Inflammatory macrophage treated with lipopolysaccharide for 1 hour (primary cell): ENCODE measurements around the gene SNRNP48.

ENCODE experiments used
- DNase-seq, 2 donors: peaks; one replicate each; pipeline ENCODE4 v3.0.0-alpha.2; 2020 to 2022

SNRNP48 gene

DNA sequence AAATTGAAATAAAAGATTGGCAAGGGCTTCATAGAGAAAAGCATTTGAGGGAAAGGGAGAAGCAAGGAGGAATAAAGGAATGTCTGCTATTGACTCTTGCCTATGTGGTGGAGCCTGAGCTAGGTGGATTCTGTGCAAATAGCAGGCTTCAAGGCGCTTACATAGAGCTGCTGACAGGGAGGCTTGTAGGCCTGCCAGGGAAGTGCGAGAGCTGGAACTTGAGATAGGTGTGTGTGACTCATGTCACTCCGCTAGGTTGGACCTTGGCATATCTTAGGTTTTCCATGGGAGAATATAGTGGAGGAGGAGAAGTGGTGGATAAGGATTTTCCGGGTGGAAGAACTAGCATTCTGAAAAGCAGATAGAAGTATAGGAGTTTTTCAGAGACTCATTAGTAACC lies 14.0 kb downstream of the SNRNP48 start:
- DNase-seq: no peak

DNA sequence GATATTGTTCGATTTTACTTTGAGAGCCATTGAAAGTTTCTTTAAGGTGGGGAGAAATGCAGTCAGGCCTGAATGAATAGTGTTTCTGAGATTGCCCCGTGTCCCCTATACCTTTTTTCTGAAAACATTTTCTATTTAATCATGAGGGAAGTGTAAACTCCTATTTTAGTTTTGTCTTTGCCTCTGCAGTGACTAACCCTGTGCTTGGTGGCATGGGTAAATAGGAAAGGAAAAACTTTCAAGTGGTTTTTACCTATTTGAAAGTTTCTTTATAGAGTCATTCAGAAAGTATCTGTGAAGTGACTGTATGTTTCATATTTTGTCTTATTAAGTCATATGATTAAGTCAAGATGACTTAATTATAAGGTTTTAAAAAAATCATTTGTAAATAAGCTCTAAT lies 14.5 kb downstream of the SNRNP48 start:
- DNase-seq: no peak

DNA sequence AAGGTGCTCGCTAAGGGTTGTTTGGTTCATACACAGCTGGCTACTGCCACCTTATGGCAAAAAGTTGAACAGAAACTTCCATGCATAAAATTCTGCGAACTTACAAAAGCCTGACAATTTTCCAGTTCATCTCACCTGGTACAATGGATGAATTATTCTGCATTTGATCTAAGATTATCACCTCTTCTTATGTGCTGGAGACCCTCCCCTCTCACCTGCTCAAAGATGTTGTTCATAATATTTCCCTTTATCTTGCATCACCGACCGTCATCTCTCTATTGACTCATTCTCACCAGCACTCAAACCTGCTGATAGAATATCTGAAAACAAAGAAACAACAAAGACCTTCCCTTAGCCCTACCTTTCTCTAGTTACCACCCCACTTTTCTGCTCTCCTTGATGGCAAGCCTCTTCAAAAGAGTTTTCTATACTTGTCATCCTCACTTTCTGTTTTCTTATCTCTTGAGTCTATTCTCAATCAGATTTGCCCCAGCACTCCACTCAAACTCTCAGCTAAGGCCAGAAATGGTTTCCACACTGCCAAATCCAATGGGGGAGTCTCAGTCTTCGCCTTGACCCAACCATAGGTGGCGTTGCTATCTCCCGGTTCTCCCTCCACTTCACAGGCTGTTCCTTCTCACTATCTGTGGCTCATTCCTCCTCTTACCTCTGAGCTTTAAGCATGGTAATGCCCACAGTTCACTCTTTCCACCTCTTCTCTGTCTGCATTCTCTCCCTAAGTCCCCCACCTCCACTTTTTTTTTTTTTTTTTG lies 25.8 kb downstream of the SNRNP48 start:
- peak; percentile 42 to 83 for DNase-seq

DNA sequence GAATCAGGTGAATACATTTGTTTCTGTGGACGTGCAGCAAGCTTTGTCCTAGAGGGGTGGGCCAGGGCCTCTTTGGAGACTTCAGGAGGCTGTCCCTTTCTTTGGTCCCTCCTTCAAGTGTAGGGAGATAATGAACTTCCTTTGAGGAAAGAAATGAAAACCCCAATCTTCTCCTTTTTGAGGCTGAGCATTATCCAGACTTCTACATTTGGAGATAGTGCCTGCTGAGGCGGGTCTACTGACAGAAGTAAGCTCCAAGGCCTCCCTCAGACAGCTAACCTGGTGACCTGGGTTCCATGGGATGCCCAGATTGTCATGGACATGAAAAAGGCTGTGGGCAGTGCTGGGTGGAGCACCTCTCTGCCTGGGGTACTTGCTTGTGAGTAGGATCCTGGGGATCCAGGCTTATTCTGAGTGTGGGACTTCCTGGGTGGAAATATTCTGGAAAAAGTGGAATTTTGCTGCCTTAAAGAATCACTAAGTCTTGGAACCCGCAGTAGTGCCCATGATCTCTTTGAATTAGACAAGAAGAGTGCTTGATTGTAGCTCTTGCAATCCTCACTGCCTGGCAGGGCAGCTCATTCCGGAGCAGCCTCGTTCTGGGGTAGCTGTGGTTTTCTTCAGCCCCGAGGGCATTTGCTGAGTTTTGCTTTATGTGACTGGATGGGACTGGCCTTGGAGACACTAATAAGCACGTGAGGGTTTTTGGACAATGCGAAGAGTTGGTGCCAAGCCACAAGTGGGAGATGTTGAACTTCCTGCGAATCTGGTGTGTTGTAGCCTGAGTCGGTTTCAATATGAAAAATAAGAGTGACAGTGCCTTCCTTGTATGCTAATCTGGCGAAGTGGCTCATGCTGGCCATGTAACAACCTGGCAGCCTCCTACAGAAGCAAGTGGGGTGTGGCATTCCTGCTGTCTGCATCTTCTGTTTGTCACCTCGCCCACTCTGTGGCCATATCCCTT lies 28.1 kb downstream of the SNRNP48 start:
- DNase-seq: peak; percentile 81 to 95

DNA sequence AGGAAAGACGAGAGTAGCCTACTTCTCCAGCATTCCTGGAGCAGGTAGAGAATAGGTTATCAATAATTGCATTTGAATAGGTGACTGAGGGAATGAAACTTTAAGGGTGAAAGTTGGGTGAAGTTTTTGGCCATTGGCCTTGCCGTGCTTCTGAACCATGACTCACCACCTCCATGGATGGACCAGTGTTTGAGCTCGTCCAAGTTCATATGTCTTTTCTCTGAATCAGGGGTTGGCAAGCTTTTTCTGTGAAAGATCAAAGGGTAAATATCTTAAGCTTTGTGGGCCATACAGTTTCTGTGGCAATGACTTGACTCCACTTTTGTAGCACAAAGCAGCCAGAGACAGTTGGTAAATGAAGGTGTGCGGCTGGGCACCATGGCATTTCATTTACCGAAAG lies 31.8 kb downstream of the SNRNP48 start:
- no peak for DNase-seq

DNA sequence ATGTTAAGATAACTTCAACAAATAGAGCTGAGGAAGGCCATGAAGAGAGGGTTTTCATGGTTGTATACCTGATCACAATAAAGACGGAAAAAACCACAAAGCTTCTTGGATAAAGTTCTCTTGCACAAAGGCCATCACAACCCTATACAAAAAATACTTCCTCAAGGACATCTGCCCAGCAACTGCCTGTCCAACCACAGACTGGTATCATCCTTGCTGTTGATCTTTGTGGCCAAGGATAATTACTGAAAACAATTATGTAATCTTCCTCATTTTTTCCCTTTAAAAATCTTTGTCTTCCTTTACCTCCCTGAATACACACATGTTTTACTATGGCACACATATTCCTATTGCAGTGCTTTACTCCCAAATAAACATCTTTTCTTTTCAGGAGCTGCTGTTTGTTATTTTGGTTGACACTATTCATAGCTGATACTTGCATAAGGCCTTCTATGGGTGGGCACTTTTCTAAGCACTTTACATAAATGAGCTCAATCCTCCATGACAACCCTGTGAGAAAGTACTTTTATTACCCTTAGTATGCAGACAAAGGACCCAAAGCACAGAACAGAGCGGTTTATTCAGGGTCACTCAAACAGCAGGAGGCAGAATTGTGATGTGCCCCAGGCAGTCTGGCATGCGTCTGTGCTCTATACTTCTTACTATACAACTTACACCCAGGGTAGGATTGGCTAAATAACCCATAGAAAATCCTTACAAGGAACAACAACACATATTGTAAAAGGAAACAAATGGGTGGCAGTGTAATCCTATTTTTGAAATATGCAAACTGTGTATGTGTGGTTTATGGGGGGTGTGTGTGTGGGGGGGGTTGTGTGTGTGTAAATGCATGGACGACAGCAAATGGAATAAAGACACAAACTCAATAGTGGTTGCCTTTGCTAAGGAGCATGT lies 35.1 kb downstream of the SNRNP48 start:
- DNase-seq: peak; percentile 35 to 45

DNA sequence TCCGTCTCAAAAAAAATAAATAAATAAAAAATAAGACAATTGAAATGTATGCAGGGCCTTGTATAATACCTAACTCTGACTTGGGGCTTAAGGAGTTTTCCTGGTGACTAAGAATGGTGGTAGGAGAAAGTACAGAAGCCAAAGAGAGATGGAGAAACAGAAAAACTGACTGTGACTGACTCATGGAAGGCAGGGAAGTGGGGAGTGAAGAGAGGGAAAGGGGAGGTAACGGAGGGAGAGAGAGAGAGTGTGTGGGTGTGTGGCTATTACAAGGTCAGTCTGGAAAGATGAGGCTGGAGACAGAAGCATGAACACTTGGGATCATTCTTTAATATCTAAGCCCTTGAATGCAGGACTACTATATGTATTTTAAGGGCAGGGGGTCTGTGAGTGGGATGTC lies 38.5 kb downstream of the SNRNP48 start:
- DNase-seq: no peak

DNA sequence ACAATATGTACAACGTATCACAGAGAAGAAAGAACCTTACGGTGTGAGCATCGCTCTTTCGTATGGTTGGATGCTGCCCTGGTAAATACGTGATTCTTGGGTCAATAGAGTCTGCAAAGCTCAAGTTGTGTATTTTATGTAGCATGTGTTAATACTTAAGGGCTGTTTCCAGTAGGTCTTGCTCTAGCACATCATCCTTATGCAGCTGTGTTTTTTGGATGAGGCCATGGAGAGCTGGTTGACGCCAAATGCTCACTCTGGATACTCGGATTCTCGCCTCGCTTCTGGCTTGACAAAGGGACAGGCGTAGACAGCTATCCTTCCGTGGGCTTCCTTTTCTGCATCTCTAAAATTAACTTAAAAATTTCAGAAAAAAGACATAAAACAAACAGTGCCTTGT lies 38.9 kb downstream of the SNRNP48 start:
- DNase-seq: no peak

DNA sequence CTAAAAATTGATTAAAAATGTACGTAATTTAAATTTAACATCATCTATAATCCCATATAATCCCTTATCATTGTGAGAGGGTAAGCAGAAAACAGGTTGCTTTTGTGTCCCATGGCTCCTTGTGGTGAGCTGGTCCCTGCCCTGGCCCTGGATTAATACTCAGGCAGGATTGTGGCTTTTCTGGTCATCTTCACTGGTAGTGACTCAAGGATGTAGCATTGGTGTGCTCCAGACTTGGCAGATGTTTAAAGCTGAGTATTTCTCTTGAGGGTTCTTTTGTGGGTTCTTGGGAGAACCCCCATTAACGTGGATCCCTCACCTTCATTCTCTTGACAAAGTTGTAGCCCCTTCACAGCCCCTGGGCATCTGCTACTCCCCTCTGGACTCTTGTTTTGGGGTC lies 39.3 kb downstream of the SNRNP48 start:
- no peak for DNase-seq

DNA sequence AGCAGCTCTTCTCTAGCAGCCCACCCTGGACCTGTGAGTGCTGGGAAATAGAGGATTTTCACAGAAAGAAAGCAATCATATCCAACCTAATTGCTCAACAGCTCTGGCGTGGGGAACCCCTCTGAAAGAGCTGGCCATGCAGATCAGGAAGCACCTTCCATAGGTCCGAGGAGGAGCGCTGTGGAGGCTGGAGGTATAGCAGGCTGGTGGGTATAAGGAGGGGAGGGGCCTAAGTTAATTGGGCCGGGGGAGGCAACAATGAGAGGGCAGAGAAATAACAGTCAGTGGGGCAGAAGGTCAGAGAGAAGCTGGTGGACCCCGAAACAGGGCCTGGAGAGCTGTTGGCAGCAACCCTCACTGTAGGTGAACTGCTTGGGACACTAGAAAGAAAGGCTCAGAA lies 40.8 kb downstream of the SNRNP48 start:
- no peak for DNase-seq

DNA sequence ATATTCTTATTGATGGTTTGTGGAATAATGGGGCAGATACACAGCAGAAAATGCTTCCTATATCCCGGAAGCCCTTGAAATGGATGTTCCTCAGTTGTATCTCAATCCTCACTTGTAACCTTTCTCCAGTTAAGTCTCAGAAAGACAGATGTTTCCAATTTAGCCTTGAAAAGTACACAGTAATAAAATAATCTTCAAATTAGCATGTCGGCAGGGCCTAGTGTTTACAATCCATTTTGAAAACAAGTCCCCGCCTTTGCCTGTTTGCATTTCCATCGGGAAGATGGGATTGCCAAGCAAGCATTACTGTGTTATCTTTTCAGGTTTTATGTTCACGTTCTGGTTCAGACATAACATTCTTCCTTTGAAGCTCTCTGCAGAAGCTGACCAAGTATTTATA lies 41.5 kb downstream of the SNRNP48 start:
- no peak for DNase-seq

DNA sequence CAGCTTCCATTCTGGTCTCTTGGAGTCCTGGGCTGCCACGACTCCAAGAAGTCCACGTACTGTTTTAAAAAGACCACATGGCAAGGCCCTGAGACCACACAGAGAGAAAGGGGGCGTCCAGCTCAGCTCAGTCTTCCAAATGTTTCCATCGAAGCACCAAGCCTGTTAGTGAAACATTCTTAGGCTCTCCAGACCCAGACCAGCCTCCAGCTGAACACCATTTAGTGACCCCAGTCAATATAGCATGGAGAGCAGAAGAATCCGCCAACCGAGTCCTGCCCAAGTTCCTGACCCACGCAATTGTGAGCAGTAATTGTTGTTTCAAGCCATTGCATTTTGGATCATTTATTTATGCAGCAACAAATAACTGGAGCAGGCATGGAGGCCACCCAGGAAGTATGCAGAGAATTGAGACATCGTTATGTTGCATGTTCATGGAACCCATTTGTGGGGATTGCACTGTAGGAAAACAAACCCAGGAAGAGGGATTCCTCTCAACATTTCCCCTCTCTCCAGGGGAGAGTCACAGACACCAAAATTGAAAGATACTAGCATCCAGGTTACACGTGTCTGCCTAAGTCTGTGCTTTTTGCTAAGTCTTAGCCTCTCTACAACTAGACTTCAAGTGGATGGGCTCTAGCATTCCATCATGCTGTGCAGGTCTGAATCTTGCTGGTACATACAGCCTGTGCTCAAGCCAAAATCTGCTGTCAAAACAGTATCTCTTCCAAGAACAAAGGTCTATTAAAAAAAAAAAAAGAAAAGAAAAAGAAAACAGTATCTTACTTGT lies 42.7 kb downstream of the SNRNP48 start:
- no peak for DNase-seq

DNA sequence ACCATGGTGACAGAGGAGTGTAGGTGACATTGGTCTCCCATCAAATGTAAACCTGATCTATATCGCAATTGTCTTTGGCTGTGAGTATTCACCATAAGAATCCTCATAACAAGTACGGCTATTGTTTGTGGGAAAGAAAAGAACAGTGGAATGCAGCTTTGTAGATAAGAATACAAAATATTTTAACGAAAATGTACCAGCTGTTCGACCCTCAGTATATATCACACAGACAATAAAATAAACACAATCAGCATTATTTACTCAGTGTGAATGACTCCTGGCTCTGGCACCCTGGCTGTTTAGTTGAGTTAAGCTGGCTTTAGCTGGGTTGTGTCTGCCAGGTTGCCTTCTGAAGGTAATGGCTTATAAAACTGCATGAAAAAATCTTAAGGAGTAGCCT lies 43.4 kb downstream of the SNRNP48 start:
- no peak for DNase-seq

DNA sequence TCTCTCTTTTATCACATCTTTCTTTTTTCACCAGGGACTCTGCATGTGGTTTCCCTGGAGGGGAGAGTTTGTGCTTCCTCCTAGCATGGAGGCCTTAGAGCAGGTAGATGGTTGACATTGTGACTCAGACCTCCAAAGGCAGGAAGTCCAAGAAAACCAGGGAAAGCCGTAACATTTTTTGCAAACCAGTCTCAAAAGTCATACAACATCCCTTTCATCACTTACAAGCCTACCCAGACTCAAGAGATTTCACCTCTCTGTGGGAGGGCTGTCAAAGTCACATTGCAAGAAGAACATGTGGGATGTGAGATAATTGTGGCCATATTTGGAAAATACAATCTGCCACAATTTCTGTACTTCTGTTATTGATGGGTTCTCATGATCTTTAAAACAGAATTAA lies 46.2 kb downstream of the SNRNP48 start:
- DNase-seq: peak in 1 of 2 donors; percentile 59

DNA sequence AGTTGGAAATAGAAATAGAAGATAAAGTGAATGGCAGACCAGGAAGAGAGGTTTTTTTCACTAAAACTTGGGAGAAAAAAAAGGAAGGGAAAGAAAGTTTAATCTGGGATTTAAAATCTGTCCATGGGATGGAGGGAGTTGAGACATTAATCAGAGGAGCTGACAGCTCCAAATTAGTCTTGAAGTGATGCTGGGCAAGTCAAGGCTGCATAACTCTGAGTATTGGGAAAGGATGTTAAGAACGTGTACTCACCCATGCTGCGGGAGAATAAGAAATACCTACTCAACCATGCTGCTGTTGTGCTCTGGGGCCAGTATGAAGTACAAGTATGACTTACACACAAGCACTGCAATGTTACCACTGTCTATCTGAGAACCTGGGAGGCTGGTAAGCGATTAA lies 47.5 kb downstream of the SNRNP48 start:
- no peak for DNase-seq

DNA sequence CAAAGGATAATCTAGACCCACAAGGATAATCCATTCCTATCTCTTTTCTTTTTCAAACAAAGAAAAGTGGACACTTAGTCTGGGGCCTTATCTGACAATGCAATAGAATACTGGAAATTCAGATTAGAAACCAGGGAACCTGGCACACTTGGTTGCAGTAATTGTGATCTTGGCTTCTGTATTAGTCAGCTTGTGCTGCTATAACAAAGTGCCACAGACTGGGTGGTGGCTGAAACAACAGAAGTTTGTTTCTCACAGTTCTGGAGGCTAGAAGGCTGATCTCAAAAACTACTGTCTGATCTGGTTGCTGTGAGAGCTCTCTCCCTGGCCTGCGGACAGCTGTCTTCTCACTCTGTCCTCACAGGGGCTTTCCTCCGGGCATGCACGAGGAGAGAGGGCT lies 49.4 kb downstream of the SNRNP48 start:
- no peak for DNase-seq

DNA sequence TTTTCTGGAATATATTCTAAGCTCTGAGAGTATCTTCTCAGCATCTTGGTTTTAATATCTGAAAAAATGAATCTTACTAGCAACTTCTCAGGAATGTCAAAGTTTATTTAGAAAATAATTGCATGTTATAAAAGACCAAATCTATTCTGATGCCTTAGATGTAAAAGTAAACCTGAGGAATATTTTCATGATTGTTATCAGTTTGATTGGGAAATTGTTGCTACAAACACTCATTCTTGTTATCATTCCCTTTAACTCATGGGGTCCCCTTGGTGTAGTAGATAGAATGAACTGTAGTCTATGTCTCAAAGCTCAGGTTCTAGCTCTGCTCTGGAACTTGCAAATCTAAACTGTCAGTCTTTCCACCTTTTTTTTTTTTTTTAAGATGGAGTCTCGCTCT lies 50.0 kb downstream of the SNRNP48 start:
- no peak for DNase-seq

DNA sequence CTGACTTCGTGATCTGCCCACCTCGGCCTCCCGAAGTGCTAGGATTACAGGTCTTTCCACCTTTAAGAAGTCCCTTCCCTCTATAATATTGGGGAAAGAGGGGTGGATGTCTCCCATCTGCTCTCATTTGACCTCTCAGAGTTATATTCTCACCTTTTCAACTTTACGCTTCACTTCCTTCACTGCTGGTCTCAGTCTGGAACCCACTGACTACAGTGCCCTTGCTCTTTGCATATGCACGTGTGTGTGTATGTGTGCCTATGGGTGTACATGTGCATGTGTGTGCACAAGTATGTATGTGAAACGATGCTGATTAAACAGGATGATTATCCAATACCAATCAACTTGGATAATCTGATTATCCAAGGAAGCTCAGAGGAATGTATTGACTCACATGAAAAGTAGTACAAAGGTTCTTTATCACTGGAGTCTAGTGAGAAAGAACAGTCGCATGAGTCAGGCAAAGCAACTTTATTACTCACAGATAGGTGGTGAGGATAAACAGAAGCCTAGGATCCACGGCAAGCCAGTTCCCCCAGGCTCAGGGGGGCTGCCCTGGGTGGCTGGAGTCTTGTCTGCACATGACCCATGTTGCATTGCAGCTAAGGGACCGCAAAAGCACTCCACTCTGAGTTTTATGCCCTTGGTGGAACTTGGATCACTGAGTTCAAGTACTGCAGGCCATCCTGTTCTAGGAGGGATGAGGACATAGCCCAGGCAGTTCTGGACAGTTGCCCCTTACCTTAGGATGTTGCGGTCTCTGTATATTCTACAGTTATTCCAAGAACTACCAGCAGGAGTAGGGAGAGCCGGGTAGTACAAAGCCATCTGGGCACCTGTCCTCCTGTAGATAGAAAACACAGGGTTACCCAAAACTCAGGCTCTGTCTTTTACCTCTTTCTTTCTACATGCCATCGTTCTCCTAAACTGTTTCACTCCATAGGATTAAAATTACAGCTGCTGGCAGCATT lies 50.9 kb downstream of the SNRNP48 start:
- DNase-seq: no peak

DNA sequence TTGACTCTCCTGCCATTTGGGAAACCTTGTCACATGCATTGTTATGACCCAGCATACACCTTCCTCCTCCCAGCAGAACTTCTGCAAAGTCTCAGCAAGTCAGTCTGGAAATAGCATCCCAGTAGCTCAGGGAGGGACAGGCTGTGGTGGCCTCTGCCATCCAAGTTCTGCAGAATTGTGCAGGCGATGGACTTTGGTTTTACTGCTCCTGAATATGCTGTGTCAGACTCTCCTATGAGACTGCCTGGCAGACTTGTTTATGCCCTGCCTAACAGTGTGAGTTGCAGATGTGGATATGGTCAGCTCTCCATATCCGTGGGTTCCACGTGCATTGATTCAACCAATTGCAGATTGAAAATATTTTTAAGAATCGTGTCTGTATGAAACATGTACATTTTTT lies 52.8 kb downstream of the SNRNP48 start:
- no peak for DNase-seq

DNA sequence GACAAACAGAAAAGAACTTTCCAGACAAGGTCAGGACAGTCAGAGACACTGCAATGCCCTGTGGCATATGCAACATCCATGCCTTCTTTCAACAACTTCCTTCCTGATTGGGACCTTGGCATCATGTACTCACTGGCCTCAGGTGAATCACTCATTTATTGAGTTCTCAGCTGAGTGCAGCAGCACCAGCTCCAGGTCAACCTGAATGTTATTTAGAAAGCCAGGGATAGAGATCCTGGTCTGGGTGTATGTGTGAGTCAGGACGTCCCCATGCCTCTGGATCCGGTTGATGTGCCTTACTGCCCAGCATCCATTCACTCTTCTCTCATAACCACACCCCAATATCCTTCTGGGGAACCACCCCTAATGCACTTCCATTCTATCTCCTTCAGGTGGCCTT lies 54.4 kb downstream of the SNRNP48 start:
- peak in 1 of 2 donors; percentile 13 for DNase-seq

DNA sequence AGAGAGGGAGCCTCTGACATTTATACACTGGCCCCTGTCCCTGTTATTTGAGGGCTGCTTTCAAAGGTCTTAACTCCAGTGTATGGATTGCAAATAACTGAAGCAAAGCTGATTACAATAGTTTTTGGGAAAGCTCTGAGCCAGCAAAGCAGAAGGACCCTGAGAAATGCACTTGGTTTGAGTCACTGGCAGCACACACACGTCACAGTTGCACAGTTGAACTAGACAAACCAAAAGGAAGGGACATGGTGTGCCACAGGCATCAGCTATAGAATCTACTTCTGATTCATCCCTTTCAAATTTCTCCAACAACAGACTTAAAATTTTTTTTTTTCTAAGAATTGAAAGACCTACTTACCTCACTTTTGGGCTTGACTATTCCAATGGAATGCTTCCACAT lies 56.4 kb downstream of the SNRNP48 start:
- DNase-seq: no peak
